ENCODE measurements around the gene POMGNT1. TPM values are rescaled to one million over a fixed set of nuclear protein-coding genes. Genes with fewer than 3 reads are reported as not detected.

The POMGNT1 gene
- total RNA-seq, 2 experiments from 2014 or later, result 25.4 to 28.1 TPM

- no peaks in the 10 kb centered on the region for H3K27me3 Mint-ChIP-seq
- H3K36me3 Mint-ChIP-seq (ENCODE audit: low read depth), result no peaks in the 10 kb centered on the region
- H3K9me3 Mint-ChIP-seq, result no peaks in the 10 kb centered on the region
- DNase-seq (no peak), ATAC-seq (no peak)
- ChIA-PET POLR2A (no interaction called here), CTCF (no interaction called here)
- no peak overlapping the region for H3K27ac Mint-ChIP-seq
- TF ChIP-seq CTCF (IDR thresholded peaks at IDR 0.05), result no peak
- peaks cover 2% of the 10 kb centered on the region for H3K4me1 Mint-ChIP-seq (ENCODE audit: low read depth)
- intact Hi-C loops (cut with micrococcal nuclease), result no loop called here
- no peak overlapping the region for H3K4me3 Mint-ChIP-seq
Measured at GRCh38 chr1:46219551-46220520, 21.6 kb upstream of the POMGNT1 start.

DNA sequence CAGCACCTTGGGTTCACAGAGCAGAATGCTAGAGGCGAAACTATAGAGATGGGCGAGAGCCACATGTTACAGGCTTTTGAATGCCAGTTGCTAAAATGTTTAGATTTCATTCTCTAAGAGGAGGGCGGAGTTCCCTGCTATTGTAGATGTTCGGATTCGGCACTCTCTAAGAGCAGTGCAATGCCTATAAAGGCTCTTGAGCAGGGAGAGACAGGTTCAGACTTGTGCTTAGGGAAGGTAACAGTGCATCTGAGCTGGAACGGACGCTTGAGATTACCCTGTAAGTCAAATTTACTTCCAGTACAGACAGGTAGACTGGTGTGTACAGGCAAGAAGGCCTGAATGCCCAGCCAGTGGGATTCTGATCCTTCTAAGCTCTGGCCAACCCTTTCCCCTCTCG lies 20.2 kb upstream of the POMGNT1 start:
- no peak for TF ChIP-seq CTCF (IDR thresholded peaks at IDR 0.05)
- POLR2A ChIA-PET, result interaction anchor here (1.1 kb wide), 1 partner anchor 61 kb away, joined by 3 read pairs; no protein-coding TSS in a partner anchor
- Mint-ChIP-seq H3K4me1 (ENCODE audit: low read depth) (no peaks in the 10 kb centered on the region), H3K27me3 (no peaks in the 10 kb centered on the region), H3K36me3 (ENCODE audit: low read depth) (no peaks in the 10 kb centered on the region), H3K4me3 (no peak overlapping the region), H3K9me3 (no peaks in the 10 kb centered on the region), H3K27ac (no peak overlapping the region)
- DNase-seq, result no peak
- intact Hi-C loops (cut with micrococcal nuclease), result no loop called here
- CTCF ChIA-PET, result no interaction called here
- ATAC-seq, result no peak

GRCh38 chr1:46215504-46215903 lies 17.3 kb upstream of the POMGNT1 start:
- Mint-ChIP-seq H3K27me3 (no peaks in the 10 kb centered on the region), H3K9me3 (no peaks in the 10 kb centered on the region), H3K4me3 (no peak overlapping the region), H3K27ac (no peak overlapping the region), H3K36me3 (ENCODE audit: low read depth) (no peaks in the 10 kb centered on the region), H3K4me1 (ENCODE audit: low read depth) (no peaks in the 10 kb centered on the region)
- no peak for TF ChIP-seq CTCF (IDR thresholded peaks at IDR 0.05)
- POLR2A ChIA-PET, result no interaction called here
- intact Hi-C loops (cut with micrococcal nuclease), result no loop called here
- CTCF ChIA-PET, result no interaction called here
- DNase-seq (no peak), ATAC-seq (no peak)

GRCh38 chr1:46211051-46211450 lies 12.8 kb upstream of the POMGNT1 start:
- no peaks in the 10 kb centered on the region for H3K27me3 Mint-ChIP-seq
- DNase-seq, result no peak
- ATAC-seq, result no peak
- no peaks in the 10 kb centered on the region for H3K36me3 Mint-ChIP-seq (ENCODE audit: low read depth)
- ChIA-PET POLR2A (no interaction called here), CTCF (no interaction called here)
- no peaks in the 10 kb centered on the region for H3K9me3 Mint-ChIP-seq
- H3K4me3 Mint-ChIP-seq, result no peak overlapping the region
- TF ChIP-seq CTCF (IDR thresholded peaks at IDR 0.05), result no peak
- H3K4me1 Mint-ChIP-seq (ENCODE audit: low read depth), result no peaks in the 10 kb centered on the region
- intact Hi-C loops (cut with micrococcal nuclease), result no loop called here
- no peak overlapping the region for H3K27ac Mint-ChIP-seq

GRCh38 chr1:46210561-46210960 lies 12.3 kb upstream of the POMGNT1 start:
- Mint-ChIP-seq H3K27me3 (no peaks in the 10 kb centered on the region), H3K36me3 (ENCODE audit: low read depth) (no peaks in the 10 kb centered on the region), H3K27ac (no peak overlapping the region), H3K4me3 (no peak overlapping the region), H3K4me1 (ENCODE audit: low read depth) (no peaks in the 10 kb centered on the region), H3K9me3 (no peaks in the 10 kb centered on the region)
- TF ChIP-seq CTCF (IDR thresholded peaks at IDR 0.05), result no peak
- no peak for DNase-seq
- CTCF ChIA-PET, result interaction anchor here (0.8 kb wide), 1 partner anchor 11 kb away, joined by 3 read pairs; no protein-coding TSS in a partner anchor
- ATAC-seq, result no peak
- intact Hi-C loops (cut with micrococcal nuclease), result no loop called here
- POLR2A ChIA-PET, result interaction anchor here (0.6 kb wide), 1 partner anchor 70 kb away, joined by 3 read pairs; no protein-coding TSS in a partner anchor

Data from activated CD8-positive, alpha-beta T cell treated with anti-CD3 and anti-CD28 coated beads for 36 hours (primary cell).